Motor neuron (in vitro differentiated cells): ENCODE measurements around the gene CD72. TPM values are rescaled to one million over a fixed set of nuclear protein-coding genes. Genes with fewer than 3 reads are reported as not detected.
"Not testable (repeated sequence)": the region's sequence is repeated elsewhere in the genome, so short reads cannot be mapped to it uniquely, and the experiment has no call there.

Experiments
- ATAC-seq, 8 experiments: fragments of 200-7000 bp; cut with Tn5 transposase; replicated peaks in 6 of 8; 2 replicates each; pipeline ENCODE4 v1.8.0; 2021; ENCODE audit warnings: mild to moderate bottlenecking in 8 of 8, moderate library complexity in 8 of 8
- H3K27ac ChIP-seq, 2 donors: fragments of 250-450 bp; sonication (Bioruptor Pico); 2 replicates each; pipeline ENCODE4 v1.9.0; 2021; ENCODE audit warnings: antibody characterized with exemption in 2 of 2, mild to moderate bottlenecking in 2 of 2, moderate library complexity in 1 of 2
- H3K4me1 ChIP-seq, 2 donors: fragments of 250-450 bp; sonication (Bioruptor Pico); replicated peaks in 1 of 2; 2 replicates each; pipeline ENCODE4 v1.6.1; 2021; ENCODE audit warnings: antibody characterized with exemption in 2 of 2, mild to moderate bottlenecking in 2 of 2, moderate library complexity in 1 of 2
- H3K4me3 ChIP-seq, 5 donors: fragments of 250-450 bp; sonication (Bioruptor Pico); 2 replicates each; pipeline ENCODE4 v1.9.0; 2021; ENCODE audit warnings: antibody characterized with exemption in 5 of 5, mild to moderate bottlenecking in 5 of 5, moderate library complexity in 4 of 5
- WGBS, 10 experiments: fragments of 450-650 bp; shearing (Covaris generic); methylation state at CpG; one replicate each; pipeline ENCODE4 v1.0.0; 2022; 5-methylcytosine and 5-hydroxymethylcytosine counted together
- in situ Hi-C, 9 experiments: fragments of 400-800 bp; cut with MboI; loops; one replicate each; pipeline ENCODE4 v1.15.0; 2021; ENCODE audit warnings: low sequenced_read_pairs in 9 of 9, low pct_unique_long_range_greater_than_20kb in 2 of 9; ENCODE audit not compliant: unreplicated experiment in 9 of 9
- total RNA-seq, 8 experiments: library from RNA; unstranded; fragments of 300-600 nt; gene quantifications; 2 replicates each; pipeline versions ENCODE4 v1.2.3 to v1.2.4, GENCODE V29; 2022

CD72 gene
- total RNA-seq, 8 experiments from 2014 or later = 0.50 to 3.8 (median 1.3) TPM

- H3K4me1 ChIP-seq = peaks cover 16% of the 10 kb centered on the region in 2 donors
- H3K4me3 ChIP-seq = peak within 1 kb of the TSS; percentile 73 to 87 (median 79)
- H3K27ac ChIP-seq = peak within 1 kb of the TSS; percentile 99 to 100
- in situ Hi-C loops = no loop called here
- 0 to 5% (median 2%) methylated on average over 3 to 29 of the region's 42 CpGs for WGBS, 10 experiments
- ATAC-seq = peak; percentile 93 to 94 (median 93)
Measured at GRCh38 chr9:35657546-35658136, 39.4 kb upstream of the CD72 start, which contains the start of gene RMRP. TSS of gene RMRP (minus strand) at chr9:35658019.

GRCh38 chr9:35656831-35657545 is 38.8 kb upstream of the CD72 start:
- peak in 7 of 8 experiments; percentile 13 to 41 (median 33) for ATAC-seq
- Histone ChIP-seq H3K27ac (peak overlapping the region; percentile 99 to 100), H3K4me3 (peak overlapping the region; percentile 73 to 87 (median 79)), H3K4me1 (peaks cover 16% of the 10 kb centered on the region in 2 donors)
- in situ Hi-C loops = no loop called here
- WGBS, 10 experiments = 13 to 100% (median 71%) methylated on average over 1 to 19 of the region's 25 CpGs

GRCh38 chr9:35656348-35656747 is 38.1 kb upstream of the CD72 start:
- H3K4me3 ChIP-seq = no peak overlapping the region
- H3K4me1 ChIP-seq = peaks cover 16% of the 10 kb centered on the region in 2 donors
- 70 to 100% (median 92%) methylated on average over 1 to 14 of the region's 17 CpGs; no CpG with 5 or more reads in 3 of the 10 experiments for WGBS, 10 experiments
- ATAC-seq = no peak
- peak overlapping the region; percentile 45 to 99 for H3K27ac ChIP-seq
- in situ Hi-C loops = no loop called here

GRCh38 chr9:35653611-35654010 is 35.4 kb upstream of the CD72 start:
- WGBS, 10 experiments = 33 to 100% (median 83%) methylated on average over 1 to 2 of the region's 2 CpGs; no CpG with 5 or more reads in 3 of the 10 experiments
- no peak overlapping the region for H3K27ac ChIP-seq
- H3K4me1 ChIP-seq = peaks cover 9 to 10% of the 10 kb centered on the region in 2 donors
- ATAC-seq = no peak
- H3K4me3 ChIP-seq = no peak overlapping the region
- in situ Hi-C loops = no loop called here

GRCh38 chr9:35652829-35653209 is 34.6 kb upstream of the CD72 start:
- in situ Hi-C loops = no loop called here
- WGBS, 10 experiments = 21 to 100% (median 87%) methylated on average over 1 to 8 of the region's 8 CpGs; no CpG with 5 or more reads in 1 of the 10 experiments
- no peak for ATAC-seq
- no peak overlapping the region for H3K4me3 ChIP-seq
- H3K27ac ChIP-seq = no peak overlapping the region
- peaks cover 11 to 12% of the 10 kb centered on the region in 2 donors for H3K4me1 ChIP-seq

- in situ Hi-C loops = no loop called here
Measured at GRCh38 chr9:35651956-35652828, 34.0 kb upstream of the CD72 start.

GRCh38 chr9:35650341-35651158 is 32.3 kb upstream of the CD72 start, which contains the start of gene SIT1:
TSS of gene SIT1 (minus strand) at chr9:35650931. CDS start at chr9:35650853, 78 bp downstream.
- H3K4me3 ChIP-seq = no peak within 1 kb of the TSS
- H3K4me1 ChIP-seq = peaks cover 8 to 10% of the 10 kb centered on the region in 2 donors
- in situ Hi-C loops = no loop called here
- no peak for ATAC-seq
- H3K27ac ChIP-seq = no peak within 1 kb of the TSS
- 50 to 58% methylated on average over 2 to 3 of the region's 22 CpGs; no CpG with 5 or more reads in 8 of the 10 experiments for WGBS, 10 experiments

More at GRCh38 chr9:35651956-35652828, 34.0 kb upstream of the CD72 start:
- WGBS, 10 experiments = 58 to 100% (median 84%) methylated on average over 1 to 7 of the region's 7 CpGs; no CpG with 5 or more reads in 1 of the 10 experiments
- H3K4me1 ChIP-seq = peaks cover 17 to 18% of the 10 kb centered on the region in 2 donors
- ATAC-seq = peak in 1 of 8 experiments; percentile 17
- no peak overlapping the region for H3K4me3 ChIP-seq
- H3K27ac ChIP-seq = no peak overlapping the region

GRCh38 chr9:35649431-35650340 is 31.5 kb upstream of the CD72 start:
- peaks cover 8 to 10% of the 10 kb centered on the region in 2 donors for H3K4me1 ChIP-seq
- ATAC-seq = no peak
- H3K4me3 ChIP-seq = no peak overlapping the region
- WGBS, 10 experiments = 60 to 93% (median 85%) methylated on average over 1 to 11 of the region's 26 CpGs; no CpG with 5 or more reads in 4 of the 10 experiments
- in situ Hi-C loops = no loop called here
- no peak overlapping the region for H3K27ac ChIP-seq

- ATAC-seq = peak; percentile 94 to 98 (median 95)
- H3K4me1 ChIP-seq = peaks cover 8 to 10% of the 10 kb centered on the region in 2 donors
- 0 to 16% (median 2%) methylated on average over 3 to 20 of the region's 58 CpGs; no CpG with 5 or more reads in 4 of the 10 experiments for WGBS, 10 experiments
- H3K27ac ChIP-seq = peak overlapping the region; percentile 40 to 44
- in situ Hi-C loops = no loop called here
- peak overlapping the region; percentile 44 to 61 (median 53) for H3K4me3 ChIP-seq
Measured at GRCh38 chr9:35646533-35647265, 28.5 kb upstream of the CD72 start.

GRCh38 chr9:35646153-35646532 is 27.9 kb upstream of the CD72 start:
- peak; percentile 13 to 30 (median 20) for ATAC-seq
- in situ Hi-C loops = no loop called here
- H3K4me3 ChIP-seq = peak overlapping the region; percentile 44 to 61 (median 53)
- WGBS, 10 experiments = 0 to 18% (median 6%) methylated on average over 1 to 7 of the region's 11 CpGs; no CpG with 5 or more reads in 2 of the 10 experiments
- H3K4me1 ChIP-seq = peaks cover 8 to 10% of the 10 kb centered on the region in 2 donors
- H3K27ac ChIP-seq = no peak overlapping the region

GRCh38 chr9:35645736-35646135 is 27.5 kb upstream of the CD72 start:
- WGBS, 10 experiments = 0 to 68% (median 44%) methylated on average over 1 to 4 of the region's 10 CpGs; no CpG with 5 or more reads in 2 of the 10 experiments

More at GRCh38 chr9:35645736-35646135, 27.5 kb upstream of the CD72 start:
- H3K4me1 ChIP-seq = peaks cover 8 to 10% of the 10 kb centered on the region in 2 donors
- H3K27ac ChIP-seq, ATAC-seq, in situ Hi-C loops: not testable (repeated sequence)
- peak overlapping the region in 4 of 5 donors; percentile 44 to 61 (median 50) for H3K4me3 ChIP-seq
